ENCODE measurements around the gene TBPL1.

- TF ChIP-seq POLR2AphosphoS5 (IDR thresholded peaks at IDR 0.05; ENCODE audit: borderline replicate concordance, low read depth, low read length) (no peak), EZH2 (IDR thresholded peaks at IDR 0.05) (no peak), FOXP2 (optimal IDR thresholded peaks at IDR 0.05; ENCODE audit: control extremely low read depth, extremely low read length, insufficient read depth) (no peak)
Measured at GRCh38 chr6:133953634-133954415, 801 bp downstream of the TBPL1 start.
